Activated T-helper 1 cell treated with Interleukin-2 at 50 U/mL for 16 hours (primary cell): ENCODE measurements around the gene NDC80.
A peak's percentile ranks its signal among the peaks of the same experiment; 100 is the strongest.
"Not testable (repeated sequence)": the region's sequence is repeated elsewhere in the genome, so short reads cannot be mapped to it uniquely, and the experiment has no call there.

Experiments
- DNase-seq: peaks from one replicate; pipeline ENCODE4 v3.0.0-alpha.2; 2020; ENCODE audit warnings: low read depth

NDC80 gene

GRCh38 chr18:2629003-2629402, 57.6 kb downstream of the NDC80 start:
- DNase-seq = no peak

GRCh38 chr18:2635586-2635985, 64.2 kb downstream of the NDC80 start:
- DNase-seq = no peak

- DNase-seq = no peak
Observed at GRCh38 chr18:2636126-2636631, 64.8 kb downstream of the NDC80 start.

GRCh38 chr18:2641638-2642037, 70.3 kb downstream of the NDC80 start:
- DNase-seq = no peak

GRCh38 chr18:2642771-2643170, 71.4 kb downstream of the NDC80 start:
- no peak for DNase-seq

- DNase-seq = no peak
Observed at GRCh38 chr18:2644535-2644934, 73.2 kb downstream of the NDC80 start.

GRCh38 chr18:2651981-2652380, 80.6 kb downstream of the NDC80 start:
- DNase-seq = no peak

GRCh38 chr18:2653467-2653866, 82.1 kb downstream of the NDC80 start:
- DNase-seq = no peak

GRCh38 chr18:2654169-2654927, 83.0 kb downstream of the NDC80 start:
- no peak for DNase-seq

GRCh38 chr18:2654928-2655177, 83.5 kb downstream of the NDC80 start:
- DNase-seq = peak; percentile 64

- DNase-seq = peak; percentile 86
Observed at GRCh38 chr18:2655178-2655953, 84.0 kb downstream of the NDC80 start, which contains the start of gene SMCHD1. Gene SMCHD1 (plus strand): TSS chr18:2655726. CDS start chr18:2656076, 350 bp downstream.

GRCh38 chr18:2655954-2656236, 84.5 kb downstream of the NDC80 start:
- DNase-seq = no peak

- DNase-seq = peak; percentile 17
Observed at GRCh38 chr18:2656237-2656980, 85.1 kb downstream of the NDC80 start.

- DNase-seq = no peak
Observed at GRCh38 chr18:2656981-2657512, 85.7 kb downstream of the NDC80 start.

- no peak for DNase-seq
Observed at GRCh38 chr18:2657788-2658458, 86.6 kb downstream of the NDC80 start.

GRCh38 chr18:2660849-2661248, 89.5 kb downstream of the NDC80 start:
- DNase-seq = not testable (repeated sequence)

GRCh38 chr18:2662288-2662687, 90.9 kb downstream of the NDC80 start:
- DNase-seq = not testable (repeated sequence)

- DNase-seq = no peak
Observed at GRCh38 chr18:2662990-2663389, 91.6 kb downstream of the NDC80 start.
